DMS 273 treated with DMSO at 0.1 percent for 48 hours (cell line): ENCODE measurements around the gene VAPA.

Experiments used
- DNase-seq: peaks from one replicate; lab custom pipeline; 2025; lab: John Stamatoyannopoulos, UW

The VAPA gene

GRCh38 chr18:9941103-9941502 is 27.3 kb downstream of the VAPA start:
- no peak for DNase-seq

- DNase-seq = no peak
Measured at GRCh38 chr18:9941660-9942059, 27.8 kb downstream of the VAPA start.

GRCh38 chr18:9943311-9943710 is 29.5 kb downstream of the VAPA start:
- DNase-seq = no peak

GRCh38 chr18:9944805-9945204 is 31.0 kb downstream of the VAPA start:
- DNase-seq = no peak

GRCh38 chr18:9946831-9947230 is 33.0 kb downstream of the VAPA start:
- DNase-seq = no peak

- no peak for DNase-seq
Measured at GRCh38 chr18:9947248-9947647, 33.4 kb downstream of the VAPA start.

GRCh38 chr18:9949315-9949714 is 35.5 kb downstream of the VAPA start:
- no peak for DNase-seq

GRCh38 chr18:9949861-9950260 is 36.0 kb downstream of the VAPA start:
- no peak for DNase-seq

GRCh38 chr18:9950289-9951016 is 36.6 kb downstream of the VAPA start:
- no peak for DNase-seq

GRCh38 chr18:9951022-9951859 is 37.4 kb downstream of the VAPA start:
- DNase-seq = no peak

- no peak for DNase-seq
Measured at GRCh38 chr18:9952633-9953416, 39.0 kb downstream of the VAPA start.

- no peak for DNase-seq
Measured at GRCh38 chr18:9958861-9959399, 45.1 kb downstream of the VAPA start.

GRCh38 chr18:9959564-9959963 is 45.7 kb downstream of the VAPA start:
- no peak for DNase-seq

GRCh38 chr18:9960258-9960904 is 46.6 kb downstream of the VAPA start:
- no peak for DNase-seq

GRCh38 chr18:9961041-9961440 is 47.2 kb downstream of the VAPA start:
- no peak for DNase-seq

GRCh38 chr18:9965711-9966624 is 52.2 kb downstream of the VAPA start:
- DNase-seq = no peak

GRCh38 chr18:9968081-9968848 is 54.4 kb downstream of the VAPA start:
- no peak for DNase-seq

GRCh38 chr18:9969247-9969646 is 55.4 kb downstream of the VAPA start:
- DNase-seq = no peak

GRCh38 chr18:9971313-9971920 is 57.6 kb downstream of the VAPA start:
- DNase-seq = peak; percentile 19

GRCh38 chr18:9973470-9973869 is 59.7 kb downstream of the VAPA start:
- DNase-seq = no peak
